ENCODE measurements around the gene CEP162. TPM values are rescaled to one million over a fixed set of nuclear protein-coding genes. Genes with fewer than 3 reads are reported as not detected.

The CEP162 gene
- total and polyA plus RNA-seq, 2 experiments from 2014 or later, result 9.2 to 15.4 TPM

DNA sequence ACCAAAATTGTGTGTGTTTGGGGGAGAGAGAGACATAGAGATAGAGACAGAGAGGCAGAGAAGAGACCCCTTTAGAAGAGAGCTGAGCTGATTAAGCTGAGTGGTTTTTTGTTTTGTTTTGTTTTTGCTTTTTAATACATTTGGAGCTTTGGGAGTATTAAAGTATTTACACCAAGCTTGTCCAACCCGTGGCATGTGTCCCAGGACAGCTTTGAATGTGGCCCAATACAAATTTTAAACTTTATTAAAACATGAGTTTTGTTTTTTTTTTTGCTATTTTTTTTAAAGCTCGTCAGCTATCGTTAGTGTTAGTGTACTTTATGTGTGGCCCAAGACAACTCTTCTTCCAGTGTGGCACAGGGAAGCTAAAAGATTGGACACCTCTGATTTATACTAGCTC is 137.9 kb downstream of the CEP162 start:
- ATAC-seq (no peak), DNase-seq (ENCODE audit: low spot score) (no peak)
- H3K4me1 Mint-ChIP-seq, result peaks cover 42% of the 10 kb centered on the region
- 0 out of 3 replicates have a peak, but pooled peaks cover 5% of the 10 kb centered on the region for H3K36me3 Mint-ChIP-seq (ENCODE audit: low read depth)
- Histone ChIP-seq H3K4me3 (no peak overlapping the region), H3K27ac (ENCODE audit: low read depth) (peak overlapping the region; percentile 36; the same call in 1 of the 2 replicates), H2AFZ (peak overlapping the region; percentile 36; the same call in 1 of the 2 replicates), H3K4me1 (ENCODE audit: insufficient read depth) (peaks cover 38% of the 10 kb centered on the region), H4K20me1 (replicated peaks; ENCODE audit: insufficient read depth) (no peaks in the 10 kb centered on the region), H3K9me2 (ENCODE audit: insufficient read depth) (peaks cover 17% of the 10 kb centered on the region), H3K27me3 (ENCODE audit: insufficient read depth) (no peaks in the 10 kb centered on the region), H3K79me2 (replicated peaks; ENCODE audit: insufficient read depth) (no peaks in the 10 kb centered on the region), H3K4me2 (no peak overlapping the region), H3F3A (replicated peaks; ENCODE audit: low read depth) (no peaks in the 10 kb centered on the region), H3K36me3 (ENCODE audit: insufficient read depth) (no peaks in the 10 kb centered on the region)
- H3K27me3 Mint-ChIP-seq (ENCODE audit: insufficient read depth, low read depth, poor library complexity), result peaks cover 2% of the 10 kb centered on the region
- no peak overlapping the region for H3K4me3 Mint-ChIP-seq
- no peaks in the 10 kb centered on the region for H3K9me3 Mint-ChIP-seq
- H3K27ac Mint-ChIP-seq, result no peak overlapping the region
- TF ChIP-seq CREB1 (CRISPR knock-in tag; IDR thresholded peaks at IDR 0.05; ENCODE audit: low read depth) (no peak), ZNF331 (CRISPR knock-in tag; IDR thresholded peaks at IDR 0.05; ENCODE audit: low read depth) (no peak)

DNA sequence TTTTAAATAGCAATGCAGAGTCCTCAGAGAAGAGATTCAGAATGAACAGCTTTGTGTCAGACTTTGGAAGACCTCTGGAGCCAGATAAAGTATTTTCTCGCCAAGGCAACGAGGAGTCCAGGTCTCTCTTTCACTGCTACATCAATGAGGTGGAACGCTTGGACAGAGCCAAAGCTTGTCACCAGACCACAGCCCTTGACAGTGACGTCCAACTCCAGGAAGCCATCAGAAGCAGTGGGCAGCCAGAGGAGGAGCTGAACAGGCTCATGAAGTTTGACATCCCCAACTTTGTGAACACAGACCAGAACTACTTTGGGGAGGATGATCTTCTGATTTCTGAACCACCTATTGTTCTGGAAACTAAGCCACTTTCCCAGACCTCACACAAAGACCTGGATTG is 138.4 kb downstream of the CEP162 start:
- no peaks in the 10 kb centered on the region for H4K20me1 ChIP-seq (replicated peaks; ENCODE audit: insufficient read depth)
- H3K4me1 Mint-ChIP-seq, result peaks cover 46% of the 10 kb centered on the region
- no peaks in the 10 kb centered on the region for H3K36me3 ChIP-seq (ENCODE audit: insufficient read depth)
- no peaks in the 10 kb centered on the region for H3K9me3 Mint-ChIP-seq
- DNase-seq (ENCODE audit: low spot score) (no peak), ATAC-seq (no peak)
- peaks cover 2% of the 10 kb centered on the region for H3K27me3 Mint-ChIP-seq (ENCODE audit: insufficient read depth, low read depth, poor library complexity)
- H3K79me2 ChIP-seq (replicated peaks; ENCODE audit: insufficient read depth), result no peaks in the 10 kb centered on the region
- TF ChIP-seq, protein P1, sequence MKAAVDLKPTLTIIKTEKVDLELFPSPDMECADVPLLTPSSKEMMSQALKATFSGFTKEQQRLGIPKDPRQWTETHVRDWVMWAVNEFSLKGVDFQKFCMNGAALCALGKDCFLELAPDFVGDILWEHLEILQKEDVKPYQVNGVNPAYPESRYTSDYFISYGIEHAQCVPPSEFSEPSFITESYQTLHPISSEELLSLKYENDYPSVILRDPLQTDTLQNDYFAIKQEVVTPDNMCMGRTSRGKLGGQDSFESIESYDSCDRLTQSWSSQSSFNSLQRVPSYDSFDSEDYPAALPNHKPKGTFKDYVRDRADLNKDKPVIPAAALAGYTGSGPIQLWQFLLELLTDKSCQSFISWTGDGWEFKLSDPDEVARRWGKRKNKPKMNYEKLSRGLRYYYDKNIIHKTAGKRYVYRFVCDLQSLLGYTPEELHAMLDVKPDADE (IDR thresholded peaks at IDR 0.05), result no peak
- TF ChIP-seq JUNB (IDR thresholded peaks at IDR 0.05; ENCODE audit: unreplicated experiment), result no peak
- TF ChIP-seq, protein P2, sequence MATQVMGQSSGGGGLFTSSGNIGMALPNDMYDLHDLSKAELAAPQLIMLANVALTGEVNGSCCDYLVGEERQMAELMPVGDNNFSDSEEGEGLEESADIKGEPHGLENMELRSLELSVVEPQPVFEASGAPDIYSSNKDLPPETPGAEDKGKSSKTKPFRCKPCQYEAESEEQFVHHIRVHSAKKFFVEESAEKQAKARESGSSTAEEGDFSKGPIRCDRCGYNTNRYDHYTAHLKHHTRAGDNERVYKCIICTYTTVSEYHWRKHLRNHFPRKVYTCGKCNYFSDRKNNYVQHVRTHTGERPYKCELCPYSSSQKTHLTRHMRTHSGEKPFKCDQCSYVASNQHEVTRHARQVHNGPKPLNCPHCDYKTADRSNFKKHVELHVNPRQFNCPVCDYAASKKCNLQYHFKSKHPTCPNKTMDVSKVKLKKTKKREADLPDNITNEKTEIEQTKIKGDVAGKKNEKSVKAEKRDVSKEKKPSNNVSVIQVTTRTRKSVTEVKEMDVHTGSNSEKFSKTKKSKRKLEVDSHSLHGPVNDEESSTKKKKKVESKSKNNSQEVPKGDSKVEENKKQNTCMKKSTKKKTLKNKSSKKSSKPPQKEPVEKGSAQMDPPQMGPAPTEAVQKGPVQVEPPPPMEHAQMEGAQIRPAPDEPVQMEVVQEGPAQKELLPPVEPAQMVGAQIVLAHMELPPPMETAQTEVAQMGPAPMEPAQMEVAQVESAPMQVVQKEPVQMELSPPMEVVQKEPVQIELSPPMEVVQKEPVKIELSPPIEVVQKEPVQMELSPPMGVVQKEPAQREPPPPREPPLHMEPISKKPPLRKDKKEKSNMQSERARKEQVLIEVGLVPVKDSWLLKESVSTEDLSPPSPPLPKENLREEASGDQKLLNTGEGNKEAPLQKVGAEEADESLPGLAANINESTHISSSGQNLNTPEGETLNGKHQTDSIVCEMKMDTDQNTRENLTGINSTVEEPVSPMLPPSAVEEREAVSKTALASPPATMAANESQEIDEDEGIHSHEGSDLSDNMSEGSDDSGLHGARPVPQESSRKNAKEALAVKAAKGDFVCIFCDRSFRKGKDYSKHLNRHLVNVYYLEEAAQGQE (IDR thresholded peaks at IDR 0.05; ENCODE audit: unreplicated experiment), result no peak
- TF ChIP-seq EZH2phosphoT487 (IDR thresholded peaks at IDR 0.05; ENCODE audit: unreplicated experiment), result no peak
- TF ChIP-seq, protein P3, sequence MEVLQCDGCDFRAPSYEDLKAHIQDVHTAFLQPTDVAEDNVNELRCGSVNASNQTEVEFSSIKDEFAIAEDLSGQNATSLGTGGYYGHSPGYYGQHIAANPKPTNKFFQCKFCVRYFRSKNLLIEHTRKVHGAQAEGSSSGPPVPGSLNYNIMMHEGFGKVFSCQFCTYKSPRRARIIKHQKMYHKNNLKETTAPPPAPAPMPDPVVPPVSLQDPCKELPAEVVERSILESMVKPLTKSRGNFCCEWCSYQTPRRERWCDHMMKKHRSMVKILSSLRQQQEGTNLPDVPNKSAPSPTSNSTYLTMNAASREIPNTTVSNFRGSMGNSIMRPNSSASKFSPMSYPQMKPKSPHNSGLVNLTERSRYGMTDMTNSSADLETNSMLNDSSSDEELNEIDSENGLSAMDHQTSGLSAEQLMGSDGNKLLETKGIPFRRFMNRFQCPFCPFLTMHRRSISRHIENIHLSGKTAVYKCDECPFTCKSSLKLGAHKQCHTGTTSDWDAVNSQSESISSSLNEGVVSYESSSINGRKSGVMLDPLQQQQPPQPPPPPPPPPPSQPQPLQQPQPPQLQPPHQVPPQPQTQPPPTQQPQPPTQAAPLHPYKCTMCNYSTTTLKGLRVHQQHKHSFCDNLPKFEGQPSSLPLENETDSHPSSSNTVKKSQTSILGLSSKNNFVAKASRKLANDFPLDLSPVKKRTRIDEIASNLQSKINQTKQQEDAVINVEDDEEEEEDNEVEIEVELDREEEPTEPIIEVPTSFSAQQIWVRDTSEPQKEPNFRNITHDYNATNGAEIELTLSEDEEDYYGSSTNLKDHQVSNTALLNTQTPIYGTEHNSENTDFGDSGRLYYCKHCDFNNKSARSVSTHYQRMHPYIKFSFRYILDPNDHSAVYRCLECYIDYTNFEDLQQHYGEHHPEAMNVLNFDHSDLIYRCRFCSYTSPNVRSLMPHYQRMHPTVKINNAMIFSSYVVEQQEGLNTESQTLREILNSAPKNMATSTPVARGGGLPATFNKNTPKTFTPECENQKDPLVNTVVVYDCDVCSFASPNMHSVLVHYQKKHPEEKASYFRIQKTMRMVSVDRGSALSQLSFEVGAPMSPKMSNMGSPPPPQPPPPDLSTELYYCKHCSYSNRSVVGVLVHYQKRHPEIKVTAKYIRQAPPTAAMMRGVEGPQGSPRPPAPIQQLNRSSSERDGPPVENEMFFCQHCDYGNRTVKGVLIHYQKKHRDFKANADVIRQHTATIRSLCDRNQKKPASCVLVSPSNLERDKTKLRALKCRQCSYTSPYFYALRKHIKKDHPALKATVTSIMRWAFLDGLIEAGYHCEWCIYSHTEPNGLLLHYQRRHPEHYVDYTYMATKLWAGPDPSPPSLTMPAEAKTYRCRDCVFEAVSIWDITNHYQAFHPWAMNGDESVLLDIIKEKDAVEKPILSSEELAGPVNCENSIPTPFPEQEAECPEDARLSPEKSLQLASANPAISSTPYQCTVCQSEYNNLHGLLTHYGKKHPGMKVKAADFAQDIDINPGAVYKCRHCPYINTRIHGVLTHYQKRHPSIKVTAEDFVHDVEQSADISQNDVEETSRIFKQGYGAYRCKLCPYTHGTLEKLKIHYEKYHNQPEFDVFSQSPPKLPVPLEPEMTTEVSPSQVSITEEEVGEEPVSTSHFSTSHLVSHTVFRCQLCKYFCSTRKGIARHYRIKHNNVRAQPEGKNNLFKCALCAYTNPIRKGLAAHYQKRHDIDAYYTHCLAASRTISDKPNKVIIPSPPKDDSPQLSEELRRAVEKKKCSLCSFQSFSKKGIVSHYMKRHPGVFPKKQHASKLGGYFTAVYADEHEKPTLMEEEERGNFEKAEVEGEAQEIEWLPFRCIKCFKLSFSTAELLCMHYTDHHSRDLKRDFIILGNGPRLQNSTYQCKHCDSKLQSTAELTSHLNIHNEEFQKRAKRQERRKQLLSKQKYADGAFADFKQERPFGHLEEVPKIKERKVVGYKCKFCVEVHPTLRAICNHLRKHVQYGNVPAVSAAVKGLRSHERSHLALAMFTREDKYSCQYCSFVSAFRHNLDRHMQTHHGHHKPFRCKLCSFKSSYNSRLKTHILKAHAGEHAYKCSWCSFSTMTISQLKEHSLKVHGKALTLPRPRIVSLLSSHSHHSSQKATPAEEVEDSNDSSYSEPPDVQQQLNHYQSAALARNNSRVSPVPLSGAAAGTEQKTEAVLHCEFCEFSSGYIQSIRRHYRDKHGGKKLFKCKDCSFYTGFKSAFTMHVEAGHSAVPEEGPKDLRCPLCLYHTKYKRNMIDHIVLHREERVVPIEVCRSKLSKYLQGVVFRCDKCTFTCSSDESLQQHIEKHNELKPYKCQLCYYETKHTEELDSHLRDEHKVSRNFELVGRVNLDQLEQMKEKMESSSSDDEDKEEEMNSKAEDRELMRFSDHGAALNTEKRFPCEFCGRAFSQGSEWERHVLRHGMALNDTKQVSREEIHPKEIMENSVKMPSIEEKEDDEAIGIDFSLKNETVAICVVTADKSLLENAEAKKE (CRISPR knock-in tag; IDR thresholded peaks at IDR 0.05), result no peak
- TF ChIP-seq, protein P4, sequence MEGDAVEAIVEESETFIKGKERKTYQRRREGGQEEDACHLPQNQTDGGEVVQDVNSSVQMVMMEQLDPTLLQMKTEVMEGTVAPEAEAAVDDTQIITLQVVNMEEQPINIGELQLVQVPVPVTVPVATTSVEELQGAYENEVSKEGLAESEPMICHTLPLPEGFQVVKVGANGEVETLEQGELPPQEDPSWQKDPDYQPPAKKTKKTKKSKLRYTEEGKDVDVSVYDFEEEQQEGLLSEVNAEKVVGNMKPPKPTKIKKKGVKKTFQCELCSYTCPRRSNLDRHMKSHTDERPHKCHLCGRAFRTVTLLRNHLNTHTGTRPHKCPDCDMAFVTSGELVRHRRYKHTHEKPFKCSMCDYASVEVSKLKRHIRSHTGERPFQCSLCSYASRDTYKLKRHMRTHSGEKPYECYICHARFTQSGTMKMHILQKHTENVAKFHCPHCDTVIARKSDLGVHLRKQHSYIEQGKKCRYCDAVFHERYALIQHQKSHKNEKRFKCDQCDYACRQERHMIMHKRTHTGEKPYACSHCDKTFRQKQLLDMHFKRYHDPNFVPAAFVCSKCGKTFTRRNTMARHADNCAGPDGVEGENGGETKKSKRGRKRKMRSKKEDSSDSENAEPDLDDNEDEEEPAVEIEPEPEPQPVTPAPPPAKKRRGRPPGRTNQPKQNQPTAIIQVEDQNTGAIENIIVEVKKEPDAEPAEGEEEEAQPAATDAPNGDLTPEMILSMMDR (conservative IDR thresholded peaks at IDR 0.05; ENCODE audit: low read depth in 2 of 2), result no peak
- TF ChIP-seq ZNF331 (CRISPR knock-in tag; IDR thresholded peaks at IDR 0.05; ENCODE audit: low read depth), result no peak
- H3K27ac ChIP-seq (ENCODE audit: low read depth), result peak overlapping the region; percentile 36; the same call in 1 of the 2 replicates
- H2AFZ ChIP-seq, result peak overlapping the region; percentile 36; the same call in 1 of the 2 replicates
- H3F3A ChIP-seq (replicated peaks; ENCODE audit: low read depth), result no peaks in the 10 kb centered on the region
- 0 out of 3 replicates have a peak, but pooled peaks cover 5% of the 10 kb centered on the region for H3K36me3 Mint-ChIP-seq (ENCODE audit: low read depth)
- peak overlapping the region; percentile 67 for H3K4me2 ChIP-seq
- H3K4me3 ChIP-seq, result no peak overlapping the region
- H3K27me3 ChIP-seq (ENCODE audit: insufficient read depth), result no peaks in the 10 kb centered on the region
- H3K9me2 ChIP-seq (ENCODE audit: insufficient read depth), result peaks cover 17% of the 10 kb centered on the region
- H3K4me3 Mint-ChIP-seq, result no peak overlapping the region
- H3K27ac Mint-ChIP-seq, result no peak overlapping the region
- H3K4me1 ChIP-seq (ENCODE audit: insufficient read depth), result peaks cover 42% of the 10 kb centered on the region
